HG02852 (cell line): ENCODE results near the gene CSNK2A1.
"Not testable (repeated sequence)": the region's sequence is repeated elsewhere in the genome, so short reads cannot be mapped to it uniquely, and the experiment has no call there.

Experiments
- ATAC-seq: cut with Tn5 transposase; IDR thresholded peaks from one replicate; pipeline ENCODE4 v1.9.1; 2021; ENCODE audit warnings: mild to moderate bottlenecking, moderate library complexity; ENCODE audit not compliant: unreplicated experiment

CSNK2A1 gene

DNA sequence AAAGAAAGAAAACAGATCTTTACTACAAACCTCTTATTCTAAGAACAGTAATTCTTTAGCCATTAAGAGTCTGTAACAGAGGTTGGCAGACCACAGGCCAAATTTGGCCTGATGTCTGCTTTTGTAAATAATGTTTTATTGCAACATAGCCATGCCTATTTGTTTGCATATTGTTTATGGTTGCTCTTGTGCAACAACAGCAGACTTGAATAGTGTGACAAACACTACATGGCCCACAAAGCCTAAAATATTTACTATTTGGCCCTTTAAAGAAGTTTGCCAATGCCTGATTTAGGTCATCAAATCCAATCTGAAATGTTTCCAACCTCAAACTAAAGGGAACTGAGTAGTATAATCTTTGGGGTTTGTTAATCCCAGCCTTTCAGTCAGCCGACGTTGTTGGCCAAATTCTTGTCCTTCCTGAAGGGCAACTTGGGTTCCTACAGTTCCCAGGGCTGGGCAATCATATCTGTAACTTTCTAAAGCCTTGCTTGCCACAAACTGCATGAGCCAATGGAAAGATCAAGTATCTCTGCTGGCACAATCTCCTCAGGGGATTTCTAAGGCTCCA lies 47.4 kb downstream of the CSNK2A1 start:
- no peak for ATAC-seq

GRCh38 chr20:492159-492558 lies 51.4 kb downstream of the CSNK2A1 start:
- ATAC-seq: no peak

GRCh38 chr20:487655-488054 lies 55.9 kb downstream of the CSNK2A1 start:
- no peak for ATAC-seq

- ATAC-seq: no peak
Measured at GRCh38 chr20:483815-484644, 59.6 kb downstream of the CSNK2A1 start.

GRCh38 chr20:481167-481566 lies 62.4 kb downstream of the CSNK2A1 start:
- ATAC-seq: no peak

DNA sequence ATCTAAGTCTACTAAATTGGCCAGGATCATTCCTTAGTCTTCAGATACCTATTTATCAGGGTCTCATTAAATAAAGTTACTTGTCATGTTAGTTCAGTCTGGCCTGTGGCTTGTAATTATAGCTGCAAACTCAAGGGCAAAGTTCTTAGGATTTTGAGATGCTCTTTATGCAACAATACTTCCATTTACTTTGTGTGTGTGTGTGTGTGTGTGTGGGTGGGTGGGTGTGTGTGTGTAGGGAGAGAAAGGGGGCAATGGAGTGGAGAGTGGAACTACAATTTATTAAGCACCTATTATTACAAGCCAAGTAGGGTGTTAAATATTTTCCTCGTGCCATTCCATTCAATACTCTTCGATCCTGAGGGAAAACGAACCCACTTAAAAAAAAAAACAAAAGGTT lies 63.5 kb downstream of the CSNK2A1 start:
- no peak for ATAC-seq

- ATAC-seq: no peak
Measured at GRCh38 chr20:479487-479886, 64.1 kb downstream of the CSNK2A1 start.

GRCh38 chr20:478949-479429 lies 64.6 kb downstream of the CSNK2A1 start:
- no peak for ATAC-seq

DNA sequence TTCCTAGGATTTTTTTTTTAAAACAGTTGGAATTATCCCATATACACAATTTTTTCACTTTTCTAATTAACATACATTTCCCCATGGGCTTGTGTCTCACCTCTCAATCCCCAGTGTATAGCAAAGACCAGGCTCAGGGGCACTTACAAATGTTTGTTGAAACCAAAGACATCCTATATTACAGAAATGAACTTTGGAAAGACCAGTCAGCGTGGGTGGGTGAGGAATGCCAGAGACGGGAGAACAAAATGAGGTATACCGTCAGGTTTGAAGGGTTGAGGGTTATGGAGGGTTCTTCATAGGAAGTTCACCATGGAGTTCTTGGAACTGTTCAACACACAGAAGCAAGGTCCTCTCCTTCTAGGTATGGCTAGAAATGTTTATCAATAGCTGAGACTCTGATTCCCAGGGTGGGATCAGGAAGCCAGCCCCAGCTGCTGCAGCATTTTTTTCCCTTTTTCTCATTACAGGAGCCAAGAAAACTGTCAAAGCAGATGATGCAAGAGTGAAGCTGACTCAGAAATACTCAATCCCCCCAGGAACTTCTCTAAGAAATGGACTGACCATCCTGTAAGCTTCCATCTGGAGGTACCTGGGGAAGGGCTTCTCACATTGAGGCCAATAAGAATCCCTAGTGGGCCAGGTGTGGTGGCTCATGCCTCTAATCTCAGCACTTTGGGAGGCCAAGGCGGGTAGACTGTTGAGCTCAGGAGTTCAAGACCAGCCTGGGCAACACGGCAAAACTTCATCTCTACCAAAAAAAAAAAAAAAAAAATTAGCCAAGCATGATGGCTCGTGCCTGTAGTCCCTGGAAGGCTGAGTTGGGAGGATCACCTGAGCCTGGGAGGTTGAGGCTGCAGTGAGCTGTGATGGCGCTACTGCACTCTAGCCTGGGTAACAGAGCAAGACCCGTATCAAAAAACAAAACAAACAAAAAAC lies 65.3 kb downstream of the CSNK2A1 start:
- no peak for ATAC-seq

- not testable (repeated sequence) for ATAC-seq
Measured at GRCh38 chr20:476561-477249, 66.9 kb downstream of the CSNK2A1 start.

- ATAC-seq: no peak
Measured at GRCh38 chr20:475463-476357, 67.9 kb downstream of the CSNK2A1 start.

- no peak for ATAC-seq
Measured at GRCh38 chr20:474581-474980, 69.0 kb downstream of the CSNK2A1 start.

DNA sequence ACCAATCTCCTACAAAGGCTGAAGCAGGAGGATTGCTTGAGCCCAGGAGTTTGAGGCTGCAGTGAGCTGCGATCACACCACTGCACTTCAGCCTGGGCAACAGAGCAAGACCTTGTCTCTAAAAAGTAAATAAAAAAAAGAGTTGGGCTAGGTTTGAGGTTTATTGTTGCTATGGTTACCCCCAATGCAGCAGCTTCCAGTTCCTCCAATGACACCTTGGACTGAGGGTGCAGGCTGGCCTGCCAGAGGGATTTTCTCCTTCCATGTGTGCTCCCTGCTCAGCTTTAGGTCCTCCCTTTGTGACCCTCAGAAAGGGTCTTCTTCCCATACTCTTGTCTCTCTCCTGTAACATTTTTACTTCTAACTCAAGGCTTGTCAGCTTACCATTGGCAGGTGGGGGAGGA lies 70.7 kb downstream of the CSNK2A1 start:
- no peak for ATAC-seq

GRCh38 chr20:472137-472846 lies 71.3 kb downstream of the CSNK2A1 start:
- no peak for ATAC-seq

GRCh38 chr20:469746-470490 lies 73.7 kb downstream of the CSNK2A1 start:
- no peak for ATAC-seq

DNA sequence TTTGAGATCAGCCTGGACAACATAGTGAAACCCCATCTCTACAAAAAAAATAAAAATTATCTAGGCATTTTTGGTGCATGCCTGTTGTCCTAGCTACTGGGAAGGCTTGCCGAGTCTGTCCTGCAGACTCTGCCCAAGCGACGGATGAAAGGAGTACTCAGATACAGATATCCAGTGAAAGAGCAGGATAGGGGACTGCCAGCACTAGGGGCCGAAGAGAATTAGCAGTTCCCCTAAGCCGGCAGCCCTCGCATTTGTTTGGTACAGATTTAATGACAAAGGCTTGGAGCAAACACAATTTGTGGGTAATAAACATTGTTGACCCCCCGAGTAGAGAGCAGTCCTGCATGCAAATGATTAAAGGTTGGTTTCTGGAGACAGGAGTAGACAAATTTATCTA lies 75.8 kb downstream of the CSNK2A1 start:
- no peak for ATAC-seq

GRCh38 chr20:462199-462991 lies 81.2 kb downstream of the CSNK2A1 start, which contains the start of gene TBC1D20:
TBC1D20 (minus strand) TSS chr20:462533; CDS start chr20:462405, 128 bp downstream.
- ATAC-seq: peak; percentile 95
